NAMALWA (cell line): ENCODE data around the gene TMSB4X.
A peak's percentile ranks its signal among the peaks of the same experiment; 100 is the strongest.
"Not testable (repeated sequence)": the region's sequence is repeated elsewhere in the genome, so short reads cannot be mapped to it uniquely, and the experiment has no call there.

Experiments
- DNase-seq: peaks from one replicate; pipeline ENCODE4 v3.0.0-alpha.2; 2015; ENCODE audit warnings: low spot score

The TMSB4X gene

DNA sequence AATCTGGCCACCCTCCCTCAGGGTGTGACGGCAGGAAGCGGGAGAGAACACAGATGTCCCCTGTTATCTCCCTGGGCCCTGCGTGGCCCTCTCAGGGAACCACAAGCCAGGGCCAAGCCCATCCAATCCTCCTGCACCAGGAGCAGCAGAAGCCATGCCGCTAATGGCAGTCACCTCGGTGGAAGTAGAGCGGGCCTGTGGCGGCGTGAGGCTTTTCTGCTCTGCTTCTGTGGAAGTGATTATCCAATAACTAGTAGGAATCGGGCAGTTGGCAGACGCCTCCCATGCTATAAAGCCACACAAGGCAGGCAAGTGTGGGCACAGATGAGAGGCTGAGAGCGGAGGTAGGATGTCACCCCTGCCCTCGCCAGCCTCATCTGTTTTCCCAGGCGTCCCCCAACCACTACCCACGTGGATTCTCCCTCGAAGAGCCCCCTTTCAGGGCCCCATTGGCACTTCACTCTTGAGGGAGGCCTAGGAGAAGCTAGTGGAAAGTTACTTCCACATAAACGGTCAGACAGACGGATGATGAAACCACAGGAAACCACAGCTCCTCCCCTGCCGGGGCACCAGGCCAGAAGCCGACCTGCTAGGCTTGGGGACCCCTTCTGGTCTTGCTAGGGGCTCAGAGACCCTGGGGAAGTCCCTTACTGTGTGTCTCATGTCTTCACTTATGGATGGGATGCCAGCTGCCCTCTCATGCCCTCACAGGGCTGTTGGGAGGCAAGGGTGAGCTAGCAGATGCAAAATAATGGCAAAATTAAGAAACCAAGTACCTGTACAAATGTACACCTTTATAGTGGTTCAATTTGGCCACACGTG, 18.8 kb upstream of the TMSB4X start:
- peak; percentile 90 for DNase-seq

DNA sequence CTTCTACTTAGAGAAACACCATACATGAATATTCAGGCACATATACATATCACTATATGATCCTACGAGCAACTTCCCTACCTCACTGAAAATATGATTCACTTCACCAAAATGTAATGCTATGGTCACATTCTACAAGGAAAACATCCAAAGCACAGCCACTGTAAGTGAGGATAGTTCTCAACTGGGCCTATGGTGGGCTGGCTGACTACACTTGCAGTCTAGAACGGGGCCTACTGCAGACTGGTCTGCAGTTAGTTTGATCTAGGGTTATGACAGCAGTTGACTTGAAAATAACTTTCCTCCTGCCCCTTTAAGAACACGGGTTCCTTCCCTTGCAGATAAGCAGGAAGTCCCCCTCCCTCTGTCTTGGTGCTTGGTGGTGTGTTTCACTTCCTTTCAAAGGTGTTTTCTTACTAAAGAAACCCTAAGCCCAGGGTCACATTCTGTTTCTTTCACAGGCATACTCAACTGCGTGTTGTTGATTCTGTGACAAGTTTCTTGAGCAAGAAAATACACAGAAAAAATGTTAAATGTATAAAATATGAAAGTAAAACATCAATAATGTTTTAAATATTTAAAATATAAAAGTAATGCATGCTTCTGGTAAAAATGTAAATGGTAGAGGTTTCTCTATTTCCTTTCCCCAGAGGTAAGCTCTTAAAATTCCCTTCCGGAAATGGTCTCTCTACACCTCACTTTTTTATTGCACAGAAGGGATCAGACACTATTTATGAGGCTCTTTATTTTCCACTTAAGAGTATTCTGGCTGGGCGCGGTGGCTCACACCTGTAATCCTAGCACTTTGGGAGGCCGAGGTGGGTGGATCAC, 18.0 kb upstream of the TMSB4X start:
- DNase-seq: peak; percentile 91

DNA sequence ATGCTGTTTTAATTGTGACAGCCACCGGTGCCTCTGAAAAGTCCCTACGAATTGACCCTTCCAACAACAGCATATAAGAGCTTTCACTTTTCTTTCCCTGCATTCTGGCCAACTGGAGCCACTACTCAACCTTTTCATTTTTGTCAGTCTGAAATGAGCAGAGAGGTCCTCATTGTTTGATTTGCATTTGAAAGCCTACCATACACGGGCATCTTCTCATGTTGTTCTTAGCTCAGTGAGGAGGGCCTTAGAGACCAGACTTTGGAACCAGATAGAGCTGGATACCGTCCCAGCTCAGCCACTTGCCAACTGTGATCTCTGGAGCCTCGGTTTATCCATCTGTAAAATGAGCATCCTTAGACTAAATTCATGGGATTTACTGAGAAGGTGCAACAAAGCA, 16.9 kb upstream of the TMSB4X start:
- DNase-seq: peak; percentile 20

DNA sequence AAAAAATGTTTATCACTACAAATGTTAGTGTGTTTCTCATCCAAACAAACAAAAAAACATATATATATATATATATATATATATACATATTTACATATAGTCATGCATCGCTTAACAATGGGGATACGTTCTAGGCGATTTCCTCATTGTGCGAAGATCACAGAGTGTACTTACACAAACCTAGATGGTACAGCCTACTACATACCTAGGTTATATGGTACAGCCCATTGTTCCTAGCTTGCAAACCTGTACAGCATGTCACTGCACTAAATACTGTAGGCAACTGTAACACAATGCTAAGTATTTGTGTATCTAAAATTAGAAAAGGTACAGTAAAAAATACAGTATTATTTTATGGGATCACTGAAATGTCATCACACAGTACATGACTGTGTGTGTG, 16.4 kb upstream of the TMSB4X start:
- DNase-seq: no peak

DNA sequence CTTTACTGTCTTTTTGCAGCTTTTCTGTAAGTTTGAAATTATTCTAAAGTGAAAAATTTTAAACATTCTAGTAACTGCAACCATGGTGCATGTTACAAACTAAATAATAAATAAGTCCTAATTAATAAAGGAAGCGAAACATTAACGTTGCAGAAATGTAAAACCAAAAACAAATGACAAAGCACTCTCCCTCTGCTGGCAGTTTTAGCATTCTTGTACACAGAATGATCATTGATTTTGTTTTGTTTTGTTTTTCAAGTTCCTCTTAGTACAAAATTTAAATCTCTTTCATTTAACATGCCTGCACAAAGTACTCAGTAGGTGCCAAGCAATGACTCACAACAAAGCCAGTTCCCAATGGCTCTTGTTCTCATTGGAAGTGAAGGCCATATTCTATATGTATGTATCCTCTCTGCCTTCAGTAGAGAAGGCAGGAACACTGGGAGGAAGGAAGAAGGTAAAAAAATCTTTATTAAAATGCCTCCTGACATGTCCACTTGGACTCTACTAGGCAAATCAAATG, 13.7 kb upstream of the TMSB4X start:
- no peak for DNase-seq

DNA sequence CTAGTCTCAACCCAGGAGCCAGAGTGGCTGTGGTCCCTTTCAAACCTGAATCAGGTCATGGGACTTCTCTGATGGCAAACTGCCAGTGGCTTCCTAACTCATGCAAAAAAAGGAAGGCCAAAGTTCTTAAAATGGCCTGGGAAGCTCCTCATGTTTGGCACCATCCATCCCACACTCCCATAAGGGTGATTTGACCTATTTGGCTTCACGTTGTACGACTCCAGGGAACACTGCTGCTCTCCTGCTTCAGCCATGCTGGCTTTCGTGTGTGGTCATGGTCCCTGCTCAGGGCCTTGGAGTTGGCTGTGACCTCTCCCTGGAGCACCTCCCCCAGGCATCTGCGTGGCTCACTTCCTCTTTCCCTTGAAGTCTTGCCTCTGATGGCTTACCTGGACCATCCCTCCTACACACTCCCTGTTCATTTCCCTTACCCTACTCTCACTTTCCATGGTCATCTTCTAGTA, 12.8 kb upstream of the TMSB4X start:
- no peak for DNase-seq

DNA sequence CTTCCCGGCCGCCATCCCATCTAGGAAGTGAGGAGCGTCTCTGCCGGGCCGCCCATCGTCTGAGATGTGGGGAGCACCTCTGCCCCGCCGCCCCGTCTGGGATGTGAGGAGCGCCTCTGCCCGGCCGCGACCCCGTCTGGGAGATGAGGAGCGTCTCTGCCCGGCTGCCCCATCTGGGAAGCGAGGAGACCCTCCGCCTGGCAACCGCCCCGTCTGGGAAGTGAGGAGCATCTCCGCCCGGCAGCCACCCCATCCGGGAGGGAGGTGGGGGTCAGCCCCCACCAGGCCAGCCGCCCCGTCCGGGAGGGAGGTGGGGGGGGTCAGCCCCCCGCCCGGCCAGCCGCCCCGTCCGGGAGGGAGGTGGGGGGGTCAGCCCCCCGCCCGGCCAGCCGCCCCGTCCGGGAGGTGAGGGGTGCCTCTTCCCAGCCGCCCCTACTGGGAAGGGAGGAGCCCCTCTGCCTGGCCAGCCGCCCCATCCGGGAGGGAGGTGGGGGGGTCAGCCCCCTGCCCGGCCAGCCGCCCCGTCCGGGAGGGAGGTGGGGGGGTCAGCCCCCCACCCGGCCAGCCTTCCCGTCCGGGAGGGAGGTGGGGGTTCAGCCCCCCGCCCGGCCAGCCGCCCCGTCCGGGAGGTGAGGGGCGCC, 11.6 kb upstream of the TMSB4X start:
- DNase-seq: not testable (repeated sequence)

DNA sequence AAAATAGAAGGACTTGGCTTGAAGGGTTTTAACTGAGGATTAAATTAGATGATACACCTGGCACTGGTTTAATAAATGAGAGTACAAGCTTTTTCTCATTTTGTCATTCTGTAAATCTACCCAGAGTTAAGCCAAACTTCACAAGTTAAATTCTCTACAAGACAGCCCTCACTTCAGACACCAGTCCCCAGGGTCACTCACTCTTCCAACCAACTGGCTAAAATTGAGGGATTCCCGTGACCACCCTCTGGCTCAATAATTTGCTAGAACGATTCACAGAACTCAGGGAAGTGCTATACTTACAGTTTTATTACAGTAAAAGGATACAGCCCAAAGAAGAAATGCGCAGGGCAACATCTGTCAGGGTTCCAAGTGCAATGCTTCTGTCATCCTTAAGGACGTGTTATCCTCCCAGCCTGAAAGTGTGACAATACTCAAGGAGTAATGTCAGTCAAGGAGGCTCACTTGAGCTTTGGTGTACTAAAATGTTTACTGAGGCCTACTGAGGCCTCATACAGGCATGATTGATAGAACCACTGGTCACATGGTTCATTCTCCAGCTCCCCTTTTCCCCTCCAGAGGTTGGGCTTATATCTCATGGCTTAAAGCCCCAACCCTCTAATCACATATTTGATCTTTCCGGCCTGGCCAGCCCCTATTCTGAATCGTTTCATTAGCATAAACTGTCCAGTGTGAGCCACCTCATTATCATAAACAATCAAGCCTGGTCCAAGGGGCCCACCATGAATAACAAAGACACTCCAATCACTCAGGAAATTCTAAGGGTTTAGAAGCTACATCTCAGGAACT, 9.6 kb upstream of the TMSB4X start:
- DNase-seq: no peak

DNA sequence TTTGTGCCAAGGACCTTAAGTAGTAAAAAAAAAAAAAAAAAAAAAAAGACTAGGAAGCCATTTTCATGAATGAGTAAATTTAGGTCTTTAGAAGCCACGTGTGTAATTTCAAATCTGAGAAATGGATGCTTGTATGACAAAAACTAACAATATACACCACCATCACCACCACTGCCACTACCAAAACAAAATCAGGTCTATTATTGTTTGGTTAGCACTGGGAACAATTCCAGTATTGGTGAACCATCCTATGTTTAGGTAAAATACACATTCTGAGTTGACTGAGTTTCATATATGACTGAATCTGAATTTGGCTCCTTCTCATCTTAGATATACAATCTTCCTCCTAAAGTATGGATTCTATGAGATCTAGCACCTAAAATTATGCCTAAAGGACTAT, 8.8 kb upstream of the TMSB4X start:
- no peak for DNase-seq

DNA sequence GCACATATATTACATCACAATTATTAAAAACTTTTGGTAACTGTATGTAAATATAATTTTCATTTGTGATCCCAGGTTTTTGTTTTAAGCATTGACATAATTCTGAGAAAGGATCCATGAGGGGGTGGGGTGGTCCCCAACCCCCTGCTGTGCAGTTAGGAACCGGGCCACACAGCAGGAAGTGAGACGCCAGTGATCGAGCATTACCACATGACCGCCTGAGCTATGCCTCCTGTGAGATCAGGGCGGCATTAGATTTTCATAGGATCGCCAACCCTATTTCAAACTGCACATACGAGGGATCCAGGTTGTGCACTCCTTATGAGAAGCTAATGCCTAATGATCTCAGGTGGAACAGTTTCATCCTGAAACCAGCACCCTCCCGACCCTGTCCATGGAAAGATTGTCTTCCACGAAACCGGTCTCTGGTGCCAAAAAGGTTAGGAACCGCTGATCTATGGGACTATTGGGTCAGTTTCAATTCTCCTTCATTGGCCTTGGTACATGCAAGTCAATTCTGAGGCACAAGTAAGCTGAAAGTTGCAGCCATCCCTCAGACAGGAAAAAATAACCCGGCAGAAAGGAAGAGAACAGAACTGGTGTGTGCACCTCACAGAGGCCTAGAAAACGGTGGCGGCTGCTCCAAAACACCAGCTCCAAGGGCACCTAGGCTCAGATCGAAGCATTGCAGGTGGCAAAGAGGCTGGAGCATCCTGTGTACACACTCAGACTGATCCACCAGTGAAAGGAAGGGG, 7.0 kb upstream of the TMSB4X start:
- no peak for DNase-seq

DNA sequence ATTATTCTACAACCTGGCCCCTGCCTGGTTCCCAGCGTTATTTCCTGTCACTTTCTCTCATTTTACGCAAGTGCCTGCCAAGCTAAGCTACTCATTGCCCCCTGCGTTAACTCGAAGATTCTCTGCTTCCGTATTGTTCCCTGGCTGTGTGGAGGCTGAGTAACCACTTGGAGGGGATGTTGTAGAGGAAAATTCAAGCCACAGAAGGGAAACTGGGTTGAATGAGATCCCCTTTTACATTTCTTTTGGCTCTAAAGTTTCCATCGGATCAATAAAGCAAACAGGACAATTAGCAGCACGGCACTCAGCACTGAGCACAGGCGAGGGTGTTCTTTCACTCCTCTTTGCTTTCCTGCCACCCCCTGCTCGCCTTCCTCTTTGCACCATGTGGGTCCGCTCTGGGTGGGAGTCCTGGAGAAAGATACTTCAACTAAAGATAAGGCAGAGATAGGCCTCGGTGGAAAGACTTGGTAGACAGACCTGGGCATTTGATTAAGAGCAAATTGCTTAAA, 4.2 kb upstream of the TMSB4X start:
- DNase-seq: no peak

DNA sequence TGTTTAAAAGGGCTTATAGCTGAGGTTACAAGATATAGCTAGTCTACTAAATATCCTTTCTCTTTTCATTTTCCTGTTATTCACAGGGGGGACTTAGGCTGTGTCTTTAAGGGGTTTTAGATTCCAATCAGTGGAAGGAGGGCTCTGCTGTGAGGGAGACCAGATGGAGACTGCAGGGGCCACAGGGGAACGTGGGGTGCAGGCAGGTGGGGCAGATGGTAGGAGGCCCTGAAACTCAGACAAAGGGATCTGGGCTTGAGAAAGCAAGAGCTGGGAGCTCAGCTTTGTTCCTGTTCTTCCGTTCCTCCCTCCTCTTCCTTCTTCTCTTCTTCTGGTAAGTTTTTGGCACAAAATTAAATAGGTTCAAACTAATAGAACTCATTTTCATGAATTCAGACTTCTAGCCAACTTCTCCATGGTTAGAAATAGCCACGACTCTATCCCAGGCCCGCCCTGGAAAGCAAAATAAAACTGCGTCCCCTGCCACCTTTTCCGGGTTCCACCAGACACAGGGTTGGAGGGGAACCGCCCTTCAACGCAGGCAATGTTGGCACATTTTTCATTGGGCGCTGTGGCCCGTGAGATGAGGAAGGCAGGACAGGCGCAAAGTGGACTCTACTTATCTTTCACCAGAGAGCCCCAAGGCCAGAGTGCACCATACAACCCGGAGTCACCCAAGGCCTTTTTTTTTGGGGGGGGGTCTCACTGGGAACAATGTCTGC, 3.5 kb upstream of the TMSB4X start:
- no peak for DNase-seq

DNA sequence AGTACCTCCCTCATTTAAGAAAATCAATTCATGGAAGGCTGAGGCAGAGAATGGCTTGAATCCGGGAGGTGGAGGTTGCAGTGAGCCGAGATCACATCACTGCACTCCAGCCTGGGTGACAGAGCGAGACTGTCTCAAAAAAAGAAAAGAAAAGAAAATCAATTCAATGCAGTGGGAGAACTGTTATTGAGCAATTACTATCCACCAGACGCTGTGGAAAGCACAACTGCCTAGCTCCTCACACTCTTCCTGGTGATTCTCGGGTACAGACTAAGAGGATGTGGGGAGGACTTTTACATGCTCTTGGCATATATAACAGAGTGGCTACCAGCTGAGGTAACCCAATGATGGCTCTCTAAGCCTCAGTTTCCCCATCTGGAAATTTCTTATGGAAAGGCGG, 2.7 kb upstream of the TMSB4X start:
- DNase-seq: no peak

DNA sequence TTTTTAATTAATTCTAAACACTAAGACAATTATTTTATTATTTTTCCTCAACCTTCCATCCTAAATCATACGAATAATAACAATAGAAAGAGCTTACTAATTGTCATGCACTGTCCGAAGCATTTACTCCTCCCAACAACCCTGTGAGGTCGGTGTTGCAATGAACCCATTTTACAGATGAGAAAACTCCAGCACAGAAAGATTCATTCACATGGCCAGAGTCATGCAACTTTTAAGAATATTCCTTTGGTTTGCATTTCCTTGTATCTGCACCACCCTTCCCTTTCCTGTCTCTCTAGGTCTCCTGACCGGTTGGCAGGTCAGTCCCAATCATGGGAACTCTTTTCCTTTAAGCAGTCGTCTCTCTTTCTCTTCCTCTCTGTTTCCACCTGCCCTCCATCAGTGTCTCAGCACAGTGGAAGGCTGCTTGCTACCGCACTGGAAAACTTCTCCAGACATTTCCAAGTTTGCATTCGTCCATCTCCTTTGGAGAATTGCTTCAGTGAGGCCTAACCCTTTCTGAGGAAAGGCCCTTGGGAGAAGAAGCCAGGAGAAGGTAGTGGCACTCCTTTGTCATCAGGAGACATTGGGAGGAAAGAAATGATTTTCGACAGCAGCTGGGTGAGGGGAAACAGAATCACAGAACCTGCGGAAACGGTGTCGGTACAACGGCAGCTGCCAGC, 1.9 kb upstream of the TMSB4X start:
- DNase-seq: no peak

DNA sequence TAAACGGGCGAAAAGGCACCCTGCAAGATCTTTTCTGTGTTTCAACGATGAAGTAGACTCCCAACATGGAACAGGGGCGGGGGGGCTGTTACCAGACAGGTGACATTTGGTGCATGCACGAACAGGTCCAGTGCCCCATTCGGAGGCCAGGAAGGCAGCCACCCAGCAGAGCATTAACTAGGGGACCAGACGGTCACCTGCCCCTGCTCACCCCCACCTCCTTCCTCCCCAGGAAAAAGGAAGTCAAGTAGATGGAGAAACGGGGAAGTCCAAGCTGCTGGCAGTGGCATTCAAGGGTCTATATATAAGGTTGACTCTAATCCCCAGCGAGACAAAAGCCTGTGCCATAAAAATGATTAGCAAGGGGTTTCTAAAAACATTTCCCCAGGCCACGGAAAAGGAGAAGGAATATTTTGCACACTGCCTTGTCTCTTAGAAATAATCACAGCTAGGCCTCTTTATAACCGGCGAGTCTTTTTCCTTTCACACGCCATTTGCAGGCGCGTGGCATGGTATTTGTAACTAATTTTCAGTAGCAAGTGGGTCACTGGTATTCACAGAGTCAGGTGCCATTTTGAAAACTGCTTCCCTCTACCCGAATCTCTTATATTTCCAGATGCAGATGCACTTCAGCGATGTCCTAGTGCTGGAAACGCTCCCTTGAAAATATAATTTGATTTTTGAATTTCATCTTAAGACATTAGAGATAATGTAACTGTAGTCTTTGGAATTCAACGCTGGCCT, 1.2 kb upstream of the TMSB4X start:
- peak; percentile 41 for DNase-seq

DNA sequence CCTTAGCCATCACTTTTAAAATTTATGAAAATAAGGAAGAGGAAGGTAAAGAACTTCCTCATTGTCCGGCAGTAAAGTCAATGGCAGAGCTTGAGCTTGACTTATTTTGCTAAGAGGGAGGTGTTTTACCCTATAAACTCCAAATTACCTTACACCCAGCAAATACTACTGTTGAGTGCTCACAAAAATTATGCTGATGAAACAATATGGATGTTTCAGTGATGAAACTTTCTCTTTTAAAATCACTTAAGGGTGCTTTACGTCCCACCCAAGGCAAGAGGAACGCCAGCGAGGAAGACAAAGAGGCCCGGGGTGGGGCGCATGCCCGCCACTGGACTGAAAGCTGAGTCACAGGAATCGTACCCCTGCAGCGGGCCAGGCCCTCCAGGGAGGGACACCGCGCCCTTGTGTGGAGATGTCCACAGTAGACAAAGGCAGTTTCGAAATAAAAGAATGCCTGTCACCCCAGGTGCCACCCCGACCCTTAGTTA, 560 bp upstream of the TMSB4X start:
- DNase-seq: no peak

DNA sequence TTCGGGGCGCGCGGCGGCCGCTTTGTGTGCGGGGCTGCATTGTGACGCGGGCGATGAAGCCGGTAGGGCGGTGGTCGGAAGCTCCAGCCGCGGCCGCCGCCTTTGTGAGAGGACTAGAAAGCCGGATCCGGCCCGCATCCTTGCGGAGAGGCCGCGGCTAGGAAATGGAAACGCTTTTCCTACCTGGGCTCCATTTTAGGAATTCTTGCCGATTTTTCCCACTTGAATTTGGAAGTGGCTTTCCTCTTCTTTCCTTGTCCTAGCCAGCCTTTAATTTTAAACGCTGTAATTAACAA, 708 bp downstream of the TMSB4X start:
- DNase-seq: no peak

DNA sequence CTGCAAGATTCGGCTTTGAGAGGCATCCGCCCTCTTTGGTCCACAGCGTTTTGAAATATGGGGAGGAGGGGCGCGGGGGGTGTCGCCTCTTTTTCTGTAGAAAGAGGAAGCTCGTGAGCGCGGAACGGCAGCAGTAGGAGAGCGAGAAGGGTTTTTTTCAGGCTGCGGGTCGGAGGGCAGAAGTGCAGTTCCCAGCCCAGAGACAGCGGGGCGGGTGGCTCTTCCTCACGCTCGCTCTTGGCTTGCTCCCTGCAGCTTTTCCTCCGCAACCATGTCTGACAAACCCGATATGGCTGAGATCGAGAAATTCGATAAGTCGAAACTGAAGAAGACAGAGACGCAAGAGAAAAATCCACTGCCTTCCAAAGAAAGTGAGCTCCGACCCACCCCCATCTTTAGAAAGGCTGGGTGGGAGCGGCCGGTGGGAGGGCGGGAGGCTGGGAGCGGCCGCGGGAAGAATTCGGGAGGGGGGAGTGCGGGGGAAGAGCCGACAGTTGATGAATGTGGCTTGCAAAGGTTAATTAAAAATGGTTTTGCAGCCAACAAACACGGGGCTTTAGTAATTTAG, 1.2 kb downstream of the TMSB4X start:
- DNase-seq: peak; percentile 72
